Hematopoietic multipotent progenitor cell treated with erythropoietin and hydrocortisone succinate and interleukin-3 and kit ligand, for 4 days (in vitro differentiated cells): ENCODE data around the gene RYR2.
"Not testable (repeated sequence)": the region's sequence is repeated elsewhere in the genome, so short reads cannot be mapped to it uniquely, and the experiment has no call there.

ENCODE experiments used
- DNase-seq: peaks from one replicate; pipeline ENCODE4 v3.0.0-alpha.2; 2015

The RYR2 gene

GRCh38 chr1:237277994-237278393 lies 236.0 kb downstream of the RYR2 start:
- DNase-seq: not testable (repeated sequence)

GRCh38 chr1:237279629-237280028 lies 237.6 kb downstream of the RYR2 start:
- no peak for DNase-seq

GRCh38 chr1:237281481-237281880 lies 239.5 kb downstream of the RYR2 start:
- no peak for DNase-seq

GRCh38 chr1:237282208-237282783 lies 240.3 kb downstream of the RYR2 start:
- DNase-seq: no peak

GRCh38 chr1:237287876-237288521 lies 246.0 kb downstream of the RYR2 start:
- no peak for DNase-seq

- DNase-seq: no peak
Measured at GRCh38 chr1:237293804-237294203, 251.8 kb downstream of the RYR2 start.

GRCh38 chr1:237296861-237297260 lies 254.9 kb downstream of the RYR2 start:
- DNase-seq: no peak

- no peak for DNase-seq
Measured at GRCh38 chr1:237300642-237301041, 258.7 kb downstream of the RYR2 start.

- DNase-seq: no peak
Measured at GRCh38 chr1:237303929-237304328, 261.9 kb downstream of the RYR2 start.

GRCh38 chr1:237306726-237307125 lies 264.7 kb downstream of the RYR2 start:
- no peak for DNase-seq

GRCh38 chr1:237309595-237310118 lies 267.7 kb downstream of the RYR2 start:
- DNase-seq: no peak

- no peak for DNase-seq
Measured at GRCh38 chr1:237316352-237316751, 274.4 kb downstream of the RYR2 start.

- DNase-seq: no peak
Measured at GRCh38 chr1:237318748-237319147, 276.8 kb downstream of the RYR2 start.

- no peak for DNase-seq
Measured at GRCh38 chr1:237320890-237321289, 278.9 kb downstream of the RYR2 start.

GRCh38 chr1:237324226-237324625 lies 282.2 kb downstream of the RYR2 start:
- DNase-seq: no peak

GRCh38 chr1:237327061-237327460 lies 285.1 kb downstream of the RYR2 start:
- DNase-seq: no peak

GRCh38 chr1:237340892-237341291 lies 298.9 kb downstream of the RYR2 start:
- no peak for DNase-seq

- DNase-seq: no peak
Measured at GRCh38 chr1:237341391-237341790, 299.4 kb downstream of the RYR2 start.

- DNase-seq: no peak
Measured at GRCh38 chr1:237342730-237343129, 300.7 kb downstream of the RYR2 start.

- no peak for DNase-seq
Measured at GRCh38 chr1:237352747-237353146, 310.8 kb downstream of the RYR2 start.

- no peak for DNase-seq
Measured at GRCh38 chr1:237353918-237354317, 311.9 kb downstream of the RYR2 start.

GRCh38 chr1:237355022-237355421 lies 313.0 kb downstream of the RYR2 start:
- no peak for DNase-seq

- no peak for DNase-seq
Measured at GRCh38 chr1:237358555-237358954, 316.6 kb downstream of the RYR2 start.

GRCh38 chr1:237367758-237368157 lies 325.8 kb downstream of the RYR2 start:
- DNase-seq: no peak

GRCh38 chr1:237371477-237371876 lies 329.5 kb downstream of the RYR2 start:
- DNase-seq: not testable (repeated sequence)
